CD8-positive, alpha-beta memory T cell (primary cell): ENCODE results near the gene CKMT2. TPM values are rescaled to one million over a fixed set of nuclear protein-coding genes. Genes with fewer than 3 reads are reported as not detected.

ENCODE experiments used
- CTCF ChIA-PET: fragments of 350-600 bp; sonication (Branson Sonifier 250); formaldehyde crosslinking; loops from one replicate; lab custom pipeline; 2021; ENCODE audit warnings: antibody characterized with exemption; lab: Charles Lee
- POLR2A ChIA-PET: fragments of 350-600 bp; sonication (Branson Sonifier 250); formaldehyde crosslinking; loops from one replicate; lab custom pipeline; 2021; ENCODE audit warnings: antibody characterized with exemption; lab: Charles Lee
- DNase-seq, 5 donors: peaks; one replicate each; pipeline versions ENCODE4 v3.0.0 to v3.0.0-alpha.2; 2020 to 2022; ENCODE audit warnings: mixed read lengths in 1 of 5
- H3K27ac ChIP-seq: one replicate; pipeline ENCODE4 v1.7.0; 2013; ENCODE audit warnings: low read depth, mild to moderate bottlenecking, low read length, moderate library complexity
- H3K27me3 ChIP-seq: 2 replicates; pipeline ENCODE4 v1.7.0; 2013; ENCODE audit warnings: low read length, mild to moderate bottlenecking; ENCODE audit not compliant: insufficient read depth, poor library complexity, severe bottlenecking
- H3K36me3 ChIP-seq: 2 replicates; pipeline ENCODE4 v1.7.0; 2013; ENCODE audit warnings: mild to moderate bottlenecking, low read length, moderate library complexity; ENCODE audit not compliant: insufficient read depth
- H3K4me1 ChIP-seq: 2 replicates; pipeline ENCODE4 v1.7.0; 2013; ENCODE audit warnings: mild to moderate bottlenecking, low read length, moderate library complexity; ENCODE audit not compliant: insufficient read depth
- H3K4me3 ChIP-seq: 2 replicates; pipeline ENCODE4 v1.7.0; 2013; ENCODE audit warnings: mild to moderate bottlenecking, low read length
- H3K9me3 ChIP-seq: 2 replicates; pipeline ENCODE4 v1.7.0; 2013; ENCODE audit warnings: mild to moderate bottlenecking, low read length
- H3K27ac Mint-ChIP-seq, 8 donors: one replicate each; pipeline ENCODE4 v1.8.0; 2020 to 2021; ENCODE audit warnings: mixed read lengths in 8 of 8, mild to moderate bottlenecking in 6 of 8, inconsistent platforms in 3 of 8, moderate library complexity in 3 of 8
- H3K27me3 Mint-ChIP-seq, 2 donors: one replicate each; pipeline ENCODE4 v1.8.0; 2020 to 2021; ENCODE audit warnings: mixed read lengths in 2 of 2, mild to moderate bottlenecking in 1 of 2, moderate library complexity in 1 of 2
- H3K36me3 Mint-ChIP-seq, 3 donors: one replicate each; pipeline ENCODE4 v1.8.0; 2020 to 2021; ENCODE audit warnings: mixed read lengths in 3 of 3, inconsistent platforms in 1 of 3, mild to moderate bottlenecking in 1 of 3
- H3K4me1 Mint-ChIP-seq, 3 donors: one replicate each; pipeline ENCODE4 v1.8.0; 2020 to 2021; ENCODE audit warnings: mixed read lengths in 3 of 3, inconsistent platforms in 1 of 3, mild to moderate bottlenecking in 1 of 3
- H3K4me3 Mint-ChIP-seq, 7 donors: one replicate each; pipeline ENCODE4 v1.8.0; 2020 to 2021; ENCODE audit warnings: mixed read lengths in 7 of 7, mild to moderate bottlenecking in 6 of 7, moderate library complexity in 4 of 7, inconsistent platforms in 2 of 7
- H3K9me3 Mint-ChIP-seq, 5 donors: one replicate each; pipeline ENCODE4 v1.8.0; 2020 to 2022; ENCODE audit warnings: mixed read lengths in 5 of 5, mild to moderate bottlenecking in 3 of 5, moderate library complexity in 2 of 5, inconsistent platforms in 1 of 5
- polyA plus RNA-seq: library from polyadenylated mRNA; unstranded; fragments of 300-500 nt; fragmentation: Illumina TruSeq; gene quantifications from one replicate; pipeline ENCODE4 v1.2.3, GENCODE V29; 2021
- total RNA-seq, 2 experiments: library from RNA; stranded (reverse); gene quantifications; one replicate each; pipeline ENCODE4 v1.2.3, GENCODE V29; 2021

The CKMT2 gene
- total and polyA plus RNA-seq, 3 experiments from 2014 or later: not detected

DNA sequence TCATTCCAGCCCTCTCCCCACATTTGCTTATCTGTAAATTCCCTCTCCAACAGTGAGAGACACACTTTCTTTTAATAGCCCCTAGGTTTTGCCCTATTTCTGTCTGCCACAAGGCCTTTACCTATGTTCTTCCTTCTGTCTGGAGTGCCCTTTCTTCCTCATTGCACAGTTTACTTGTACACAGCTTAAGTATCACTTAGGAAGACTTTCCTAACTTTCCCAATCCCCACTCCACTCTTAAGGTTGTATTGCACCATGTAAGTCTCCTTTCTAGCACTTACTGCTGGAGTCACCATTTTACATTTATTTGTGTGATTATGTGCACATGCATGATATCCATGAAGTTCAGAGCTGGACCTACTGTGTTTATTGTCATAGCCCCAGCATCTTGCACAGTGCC lies 10.8 kb upstream of the CKMT2 start:
- CTCF ChIA-PET: interaction anchor here (0.8 kb wide), 1 partner anchor 49 kb away, joined by 3 read pairs; no protein-coding TSS in a partner anchor
- DNase-seq: no peak
- H3K9me3 ChIP-seq: no peaks in the 10 kb centered on the region
- Mint-ChIP-seq H3K27ac (peak overlapping the region in 1 of 8 donors; percentile 56), H3K36me3 (peaks cover 15 to 63% (median 21%) of the 10 kb centered on the region in 3 donors), H3K9me3 (no peaks in the 10 kb centered on the region), H3K4me3 (no peak overlapping the region), H3K4me1 (no peaks in the 10 kb centered on the region), H3K27me3 (no peaks in the 10 kb centered on the region)
- no peak overlapping the region for H3K4me3 ChIP-seq
- H3K36me3 ChIP-seq: no peaks in the 10 kb centered on the region
- H3K4me1 ChIP-seq: no peaks in the 10 kb centered on the region
- POLR2A ChIA-PET: no interaction called here
- no peak overlapping the region for H3K27ac ChIP-seq
- no peaks in the 10 kb centered on the region for H3K27me3 ChIP-seq

DNA sequence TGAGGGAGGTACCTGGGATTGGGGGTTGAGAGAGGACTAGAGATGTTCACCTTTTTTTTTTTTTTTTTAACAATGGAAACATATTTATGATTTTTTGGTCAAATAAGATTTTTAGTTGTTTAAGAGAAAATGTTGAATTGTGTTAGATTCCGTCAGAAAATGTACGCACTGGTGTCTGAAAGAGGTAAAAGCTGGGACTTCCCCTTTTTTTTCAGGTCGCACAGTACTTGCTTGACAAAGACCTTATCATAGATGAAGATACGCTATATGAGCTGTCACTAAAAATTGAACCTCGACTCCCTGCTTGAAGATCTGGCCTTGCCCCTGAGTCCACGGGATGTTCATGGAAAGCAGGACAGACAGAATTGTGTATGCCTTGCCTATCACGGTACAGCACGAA lies 7.7 kb upstream of the CKMT2 start:
- no peak overlapping the region for H3K27ac Mint-ChIP-seq
- Histone ChIP-seq H3K36me3 (no peaks in the 10 kb centered on the region), H3K9me3 (no peaks in the 10 kb centered on the region), H3K4me1 (no peaks in the 10 kb centered on the region), H3K27ac (no peak overlapping the region), H3K4me3 (no peak overlapping the region), H3K27me3 (no peaks in the 10 kb centered on the region)
- H3K4me1 Mint-ChIP-seq: peaks cover 0 to 2% (median 0%) of the 10 kb centered on the region in 3 donors
- DNase-seq: no peak
- no peak overlapping the region for H3K4me3 Mint-ChIP-seq
- H3K9me3 Mint-ChIP-seq: no peaks in the 10 kb centered on the region
- H3K36me3 Mint-ChIP-seq: peaks cover 6 to 44% (median 10%) of the 10 kb centered on the region in 3 donors
- no peaks in the 10 kb centered on the region for H3K27me3 Mint-ChIP-seq
- ChIA-PET CTCF (no interaction called here), POLR2A (no interaction called here)

DNA sequence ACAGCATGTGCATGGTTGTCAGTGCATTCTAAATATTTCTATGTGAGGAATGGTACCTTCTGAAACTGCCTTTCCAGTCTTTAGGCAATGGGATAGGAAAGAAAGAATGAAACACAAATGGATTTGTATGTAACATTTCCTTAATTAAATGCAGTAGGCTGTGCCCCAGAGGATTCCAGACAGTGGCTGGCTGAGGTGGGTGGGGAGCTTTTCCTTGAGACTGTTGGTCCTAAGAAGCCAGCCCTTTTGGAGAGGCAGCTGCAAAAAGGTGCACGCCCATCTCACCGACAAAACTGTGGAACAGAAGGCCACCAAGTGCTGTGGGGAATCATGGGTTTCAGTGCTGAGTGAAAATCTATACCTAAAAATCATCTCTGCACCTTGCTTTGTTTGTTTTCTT lies 6.8 kb upstream of the CKMT2 start:
- Mint-ChIP-seq H3K9me3 (no peaks in the 10 kb centered on the region), H3K27me3 (no peaks in the 10 kb centered on the region), H3K4me1 (peaks cover 0 to 4% (median 3%) of the 10 kb centered on the region in 3 donors), H3K27ac (no peak overlapping the region), H3K4me3 (no peak overlapping the region), H3K36me3 (peaks cover 2 to 38% (median 6%) of the 10 kb centered on the region in 3 donors)
- no peak for DNase-seq
- Histone ChIP-seq H3K4me1 (no peaks in the 10 kb centered on the region), H3K4me3 (no peak overlapping the region), H3K36me3 (no peaks in the 10 kb centered on the region), H3K27ac (no peak overlapping the region), H3K9me3 (no peaks in the 10 kb centered on the region), H3K27me3 (no peaks in the 10 kb centered on the region)
- ChIA-PET POLR2A (no interaction called here), CTCF (interaction anchor here (0.6 kb wide), 1 partner anchor 18 kb away, joined by 3 read pairs; no protein-coding TSS in a partner anchor)

DNA sequence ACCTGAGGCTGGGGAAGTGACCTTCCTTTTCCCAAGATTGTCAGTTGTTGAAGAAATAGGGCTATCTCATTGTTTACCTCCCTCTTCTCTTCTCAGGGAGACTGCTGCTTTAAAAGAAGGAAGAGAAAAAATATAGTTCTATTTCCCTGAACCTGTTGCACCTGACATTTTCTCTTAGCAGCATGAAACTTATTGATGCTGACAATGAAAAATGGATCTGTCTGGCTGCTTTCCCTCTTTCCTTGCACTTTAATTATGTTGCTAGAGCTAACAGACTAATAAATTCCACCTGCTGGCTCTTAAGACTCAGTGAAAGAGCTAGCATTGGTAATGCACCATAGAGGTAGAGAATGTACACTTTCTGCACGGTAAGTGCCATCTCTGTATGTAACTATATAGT lies 6.2 kb upstream of the CKMT2 start:
- no peaks in the 10 kb centered on the region for H3K9me3 ChIP-seq
- H3K4me3 Mint-ChIP-seq: no peak overlapping the region
- peaks cover 2 to 38% (median 6%) of the 10 kb centered on the region in 3 donors for H3K36me3 Mint-ChIP-seq
- H3K27ac ChIP-seq: no peak overlapping the region
- no peaks in the 10 kb centered on the region for H3K9me3 Mint-ChIP-seq
- POLR2A ChIA-PET: no interaction called here
- H3K4me1 ChIP-seq: no peaks in the 10 kb centered on the region
- DNase-seq: no peak
- H3K4me3 ChIP-seq: no peak overlapping the region
- no peak overlapping the region for H3K27ac Mint-ChIP-seq
- H3K27me3 Mint-ChIP-seq: no peaks in the 10 kb centered on the region
- H3K36me3 ChIP-seq: no peaks in the 10 kb centered on the region
- CTCF ChIA-PET: no interaction called here
- peaks cover 0 to 4% (median 3%) of the 10 kb centered on the region in 3 donors for H3K4me1 Mint-ChIP-seq
- no peaks in the 10 kb centered on the region for H3K27me3 ChIP-seq

DNA sequence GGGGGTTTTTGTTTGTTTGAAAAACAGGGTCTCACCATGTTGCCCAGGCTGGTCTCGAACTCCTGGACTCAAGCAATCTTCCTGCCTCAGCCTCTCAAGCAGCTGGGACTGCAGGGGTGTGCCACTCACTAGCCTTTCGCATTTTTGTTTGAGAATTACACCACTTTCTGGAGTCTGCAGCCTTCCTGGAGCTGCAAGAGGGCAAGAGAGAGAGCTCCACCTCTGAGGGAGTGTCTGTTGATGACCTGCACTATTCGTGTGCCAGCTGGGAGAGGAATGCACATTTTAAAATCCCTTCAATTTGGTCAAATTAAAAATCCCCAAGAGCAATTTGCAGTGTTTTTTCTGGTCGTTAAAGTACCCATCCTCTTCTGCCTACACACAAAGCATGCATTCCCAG lies 5.0 kb upstream of the CKMT2 start:
- peaks cover 0 to 31% (median 0%) of the 10 kb centered on the region in 3 donors for H3K36me3 Mint-ChIP-seq
- no peak overlapping the region for H3K27ac ChIP-seq
- H3K27me3 ChIP-seq: no peaks in the 10 kb centered on the region
- ChIA-PET CTCF (no interaction called here), POLR2A (no interaction called here)
- DNase-seq: no peak
- no peak overlapping the region for H3K4me3 Mint-ChIP-seq
- H3K36me3 ChIP-seq: no peaks in the 10 kb centered on the region
- no peak overlapping the region for H3K27ac Mint-ChIP-seq
- H3K9me3 Mint-ChIP-seq: no peaks in the 10 kb centered on the region
- no peaks in the 10 kb centered on the region for H3K9me3 ChIP-seq
- no peaks in the 10 kb centered on the region for H3K4me1 ChIP-seq
- no peaks in the 10 kb centered on the region for H3K27me3 Mint-ChIP-seq
- peaks cover 0 to 4% (median 3%) of the 10 kb centered on the region in 3 donors for H3K4me1 Mint-ChIP-seq
- no peak overlapping the region for H3K4me3 ChIP-seq

DNA sequence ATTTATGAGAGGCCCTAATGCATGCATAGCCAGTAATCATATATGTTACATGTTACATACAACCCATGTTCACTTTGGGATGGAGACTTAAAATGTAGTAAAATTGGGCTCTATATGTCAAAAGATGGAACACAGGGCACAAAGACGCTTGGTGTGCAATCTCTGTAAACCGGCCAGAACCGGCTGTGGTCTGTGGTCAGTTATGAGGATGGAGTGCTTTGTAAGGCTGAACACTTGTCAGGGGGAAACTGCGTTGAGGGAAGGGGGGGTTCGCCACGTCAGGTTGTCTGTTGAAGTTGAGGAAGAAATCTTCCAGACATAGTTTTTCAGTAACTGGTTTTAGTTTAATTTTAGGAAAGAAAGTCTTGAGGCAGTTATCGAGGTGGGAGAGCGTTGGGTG lies 2.7 kb upstream of the CKMT2 start:
- peaks cover 0 to 21% (median 0%) of the 10 kb centered on the region in 3 donors for H3K36me3 Mint-ChIP-seq
- CTCF ChIA-PET: no interaction called here
- H3K27ac ChIP-seq: no peak overlapping the region

DNA sequence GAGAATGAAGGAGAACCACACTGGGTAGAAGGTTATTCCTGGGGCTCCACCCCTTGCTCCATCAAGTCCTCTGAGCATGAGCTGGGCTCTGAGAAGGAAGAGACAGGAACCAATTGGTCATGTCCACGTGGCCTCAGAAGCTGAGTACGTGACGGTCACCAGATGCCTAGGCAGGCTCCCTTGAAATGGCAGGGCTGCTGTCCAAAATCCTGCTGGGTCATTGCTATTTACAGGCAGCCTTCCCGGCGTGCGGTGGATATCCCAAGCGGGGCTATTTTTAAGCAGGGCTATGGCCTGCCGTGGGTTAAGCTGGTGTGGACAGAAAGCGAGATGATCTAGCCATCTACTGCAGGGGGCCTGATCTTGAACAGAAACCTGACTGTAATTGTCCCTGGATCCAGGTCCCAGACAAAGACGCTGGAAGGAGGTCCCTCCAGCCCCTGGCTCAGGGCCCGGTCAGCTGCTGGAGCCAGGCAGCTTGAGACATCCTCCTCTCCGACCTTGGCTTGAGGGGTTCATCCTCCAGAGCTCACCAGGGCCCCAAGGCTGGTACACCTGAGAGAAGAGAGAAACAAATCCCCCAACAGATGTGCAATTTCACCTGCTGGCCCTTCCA lies 550 bp upstream of the CKMT2 start:
- no peaks in the 10 kb centered on the region for H3K9me3 ChIP-seq
- no peak overlapping the region for H3K4me3 ChIP-seq
- H3K4me1 Mint-ChIP-seq: peaks cover 13 to 35% (median 30%) of the 10 kb centered on the region in 3 donors
- H3K9me3 Mint-ChIP-seq: no peaks in the 10 kb centered on the region
- DNase-seq: no peak
- peaks cover 12% of the 10 kb centered on the region for H3K4me1 ChIP-seq
- peaks cover 0 to 1% (median 0%) of the 10 kb centered on the region in 3 donors for H3K36me3 Mint-ChIP-seq
- H3K27ac Mint-ChIP-seq: peak overlapping the region in 1 of 8 donors; percentile 78
- CTCF ChIA-PET: no interaction called here
- no peak overlapping the region for H3K4me3 Mint-ChIP-seq
- no peak overlapping the region for H3K27ac ChIP-seq
- no peaks in the 10 kb centered on the region for H3K27me3 Mint-ChIP-seq
- POLR2A ChIA-PET: no interaction called here
- no peaks in the 10 kb centered on the region for H3K36me3 ChIP-seq
- no peaks in the 10 kb centered on the region for H3K27me3 ChIP-seq

More for the DNA sequence above, 2.7 kb upstream of the CKMT2 start:
- H3K27me3 ChIP-seq: no peaks in the 10 kb centered on the region
- H3K36me3 ChIP-seq: no peaks in the 10 kb centered on the region
- peaks cover 12% of the 10 kb centered on the region for H3K4me1 ChIP-seq
- no peak overlapping the region for H3K4me3 ChIP-seq
- Mint-ChIP-seq H3K4me3 (no peak overlapping the region), H3K27me3 (no peaks in the 10 kb centered on the region), H3K4me1 (peaks cover 13 to 25% (median 23%) of the 10 kb centered on the region in 3 donors), H3K9me3 (no peaks in the 10 kb centered on the region), H3K27ac (peak overlapping the region in 2 of 8 donors; percentile 51 to 73)
- no peaks in the 10 kb centered on the region for H3K9me3 ChIP-seq
- POLR2A ChIA-PET: no interaction called here
- no peak for DNase-seq

DNA sequence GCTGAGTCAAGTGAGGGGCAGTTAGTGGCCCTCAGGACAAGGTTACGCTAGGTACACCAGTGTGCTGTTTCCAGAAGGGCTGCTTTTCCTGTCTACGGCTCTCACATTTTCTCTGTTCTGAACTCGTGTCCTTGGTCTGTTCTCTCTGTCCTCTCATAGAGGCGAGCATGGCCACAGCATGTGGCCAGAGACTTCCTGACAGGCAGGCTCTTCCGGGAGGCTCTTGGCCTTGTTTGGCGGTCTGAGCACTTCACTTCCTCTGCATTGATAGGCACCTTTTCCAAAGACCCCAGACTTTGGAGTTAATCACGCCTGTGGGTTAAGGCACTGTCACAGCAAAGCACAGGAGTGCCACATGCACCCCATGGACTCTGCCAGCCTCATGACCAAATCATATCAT lies 1.2 kb downstream of the CKMT2 start:
- peak overlapping the region in 3 of 8 donors; percentile 49 to 73 (median 54) for H3K27ac Mint-ChIP-seq
- H3K27me3 Mint-ChIP-seq: no peaks in the 10 kb centered on the region
- H3K36me3 Mint-ChIP-seq: no peaks in the 10 kb centered on the region
- peaks cover 13 to 35% (median 30%) of the 10 kb centered on the region in 3 donors for H3K4me1 Mint-ChIP-seq
- peaks cover 0 to 2% (median 0%) of the 10 kb centered on the region in 5 donors for H3K9me3 Mint-ChIP-seq
- POLR2A ChIA-PET: no interaction called here
- H3K27ac ChIP-seq: no peak overlapping the region
- no peaks in the 10 kb centered on the region for H3K27me3 ChIP-seq
- DNase-seq: no peak
- no peak overlapping the region for H3K4me3 Mint-ChIP-seq
- no peaks in the 10 kb centered on the region for H3K36me3 ChIP-seq
- no peaks in the 10 kb centered on the region for H3K9me3 ChIP-seq
- CTCF ChIA-PET: interaction anchor here (0.5 to 2.0 kb wide), 2 partner anchors 11 to 66 kb away, joined by 3 to 4 read pairs; no protein-coding TSS in a partner anchor
- peaks cover 12% of the 10 kb centered on the region for H3K4me1 ChIP-seq
- no peak overlapping the region for H3K4me3 ChIP-seq
